Measurements from ENCODE around the gene PTK6. TPM values are rescaled to one million over a fixed set of nuclear protein-coding genes. Genes with fewer than 3 reads are reported as not detected.

PTK6 gene
- total RNA-seq, 4 donors from 2014 or later: 8.3 to 109 (median 84.5) TPM

GRCh38 chr20:63503524-63503923, 33.7 kb downstream of the PTK6 start:
- no peaks in the 10 kb centered on the region for H3K36me3 ChIP-seq
- peaks cover 0 to 12% (median 5%) of the 10 kb centered on the region in 4 donors for H3K4me1 ChIP-seq
- DNase-seq: no peak
- H3K4me3 ChIP-seq: no peak overlapping the region
- H3K9me3 ChIP-seq: peaks cover 0 to 15% (median 2%) of the 10 kb centered on the region in 4 donors
- no peak for TF ChIP-seq POLR2A (IDR thresholded peaks at IDR 0.05)
- no peak for TF ChIP-seq CTCF (IDR thresholded peaks at IDR 0.05)
- no peak overlapping the region for H3K27ac ChIP-seq
- peaks cover 0 to 13% of the 10 kb centered on the region in 2 donors for H3K27me3 ChIP-seq

GRCh38 chr20:63502671-63503172, 34.5 kb downstream of the PTK6 start:
- TF ChIP-seq POLR2A (IDR thresholded peaks at IDR 0.05) (no peak), CTCF (IDR thresholded peaks at IDR 0.05) (no peak)
- H3K36me3 ChIP-seq: no peaks in the 10 kb centered on the region
- peaks cover 0 to 18% (median 10%) of the 10 kb centered on the region in 4 donors for H3K4me1 ChIP-seq
- peaks cover 0 to 21% of the 10 kb centered on the region in 2 donors for H3K27me3 ChIP-seq
- H3K27ac ChIP-seq: no peak overlapping the region
- DNase-seq: no peak
- no peak overlapping the region for H3K4me3 ChIP-seq
- H3K9me3 ChIP-seq: peaks cover 0 to 15% (median 2%) of the 10 kb centered on the region in 4 donors

GRCh38 chr20:63501818-63502670, 35.1 kb downstream of the PTK6 start:
- Histone ChIP-seq H3K4me1 (peaks cover 0 to 18% (median 10%) of the 10 kb centered on the region in 4 donors), H3K36me3 (no peaks in the 10 kb centered on the region), H3K27me3 (peaks cover 0 to 27% of the 10 kb centered on the region in 2 donors), H3K27ac (no peak overlapping the region), H3K9me3 (peaks cover 0 to 15% (median 2%) of the 10 kb centered on the region in 4 donors), H3K4me3 (no peak overlapping the region)
- no peak for TF ChIP-seq CTCF (IDR thresholded peaks at IDR 0.05)
- no peak for TF ChIP-seq POLR2A (IDR thresholded peaks at IDR 0.05)
- no peak for DNase-seq

- H3K4me3 ChIP-seq: no peak overlapping the region
- H3K4me1 ChIP-seq: peaks cover 4 to 26% (median 14%) of the 10 kb centered on the region in 4 donors
- H3K9me3 ChIP-seq: peaks cover 0 to 15% (median 2%) of the 10 kb centered on the region in 4 donors
- no peak for TF ChIP-seq CTCF (IDR thresholded peaks at IDR 0.05)
- no peak for TF ChIP-seq POLR2A (IDR thresholded peaks at IDR 0.05)
- H3K27ac ChIP-seq: no peak overlapping the region
- no peaks in the 10 kb centered on the region for H3K36me3 ChIP-seq
- H3K27me3 ChIP-seq: peaks cover 0 to 34% of the 10 kb centered on the region in 2 donors
- no peak for DNase-seq
Observed at GRCh38 chr20:63500902-63501817, 36.0 kb downstream of the PTK6 start.

GRCh38 chr20:63500151-63500901, 36.9 kb downstream of the PTK6 start:
- H3K27me3 ChIP-seq: peaks cover 0 to 34% of the 10 kb centered on the region in 2 donors
- H3K27ac ChIP-seq: no peak overlapping the region
- DNase-seq: no peak
- peaks cover 4 to 30% (median 16%) of the 10 kb centered on the region in 4 donors for H3K4me1 ChIP-seq
- TF ChIP-seq CTCF (IDR thresholded peaks at IDR 0.05): no peak
- no peak for TF ChIP-seq POLR2A (IDR thresholded peaks at IDR 0.05)
- no peaks in the 10 kb centered on the region for H3K36me3 ChIP-seq
- H3K4me3 ChIP-seq: no peak overlapping the region
- H3K9me3 ChIP-seq: peaks cover 0 to 9% (median 1%) of the 10 kb centered on the region in 4 donors

Data from Peyer's patch (tissue), 4 donors.